Ascending aorta (tissue), 2 donors: ENCODE data around the gene PROK1. TPM values are rescaled to one million over a fixed set of nuclear protein-coding genes. Genes with fewer than 3 reads are reported as not detected.

Experiments used
- DNase-seq, 2 donors: peaks; one replicate each; pipeline ENCODE4 v3.0.0-alpha.2; 2019; ENCODE audit warnings: low spot score in 2 of 2
- H3K27ac ChIP-seq, 2 donors: fragments of 200-600 bp; sonication (generic); one replicate each; pipeline ENCODE4 v1.5.1; 2016 to 2017; ENCODE audit warnings: mild to moderate bottlenecking in 1 of 2
- H3K27me3 ChIP-seq: fragments of 200-600 bp; sonication (generic); one replicate; pipeline ENCODE4 v1.5.1; 2017
- H3K36me3 ChIP-seq, 2 donors: fragments of 200-600 bp; sonication (generic); one replicate each; pipeline ENCODE4 v1.5.1; 2016
- H3K4me1 ChIP-seq, 2 donors: fragments of 200-600 bp; sonication (generic); one replicate each; pipeline ENCODE4 v1.5.1; 2016 to 2017; ENCODE audit warnings: mild to moderate bottlenecking in 1 of 2
- H3K4me3 ChIP-seq, 2 donors: fragments of 200-600 bp; sonication (generic); one replicate each; pipeline ENCODE4 v1.5.1; 2016 to 2017; ENCODE audit warnings: mild to moderate bottlenecking in 1 of 2
- H3K9me3 ChIP-seq, 2 donors: fragments of 200-600 bp; sonication (generic); one replicate each; pipeline ENCODE4 v1.5.1; 2016
- CTCF ChIP-seq, 3 experiments: fragments of 200-600 bp in 2 of 3; fragments of 450-650 bp in 1 of 3; sonication (generic) in 2 of 3; IDR thresholded peaks; one replicate each; pipeline ENCODE4 v1.5.1; 2016 to 2019; ENCODE audit warnings: antibody characterized with exemption in 3 of 3, mild to moderate bottlenecking in 1 of 3, moderate library complexity in 1 of 3
- intact Hi-C: fragments of 100-400 bp; cut with DNase I; formaldehyde crosslinking; loops from one replicate; pipeline ENCODE4 v1.15.1; 2023
- total RNA-seq: library from RNA; depleted of rRNA; stranded (reverse); fragments of >200 nt; gene quantifications from one replicate; pipeline ENCODE4 v1.1.0, GENCODE V29; 2016

The PROK1 gene
- total RNA-seq, 1 donor from 2014 or later: not detected

GRCh38 chr1:110444561-110444960 is 6.4 kb upstream of the PROK1 start:
- TF ChIP-seq CTCF (IDR thresholded peaks at IDR 0.05): no peak
- intact Hi-C loops: no loop called here
- DNase-seq: no peak
- Histone ChIP-seq H3K4me1 (no peaks in the 10 kb centered on the region), H3K27ac (no peak overlapping the region), H3K9me3 (no peaks in the 10 kb centered on the region), H3K27me3 (no peaks in the 10 kb centered on the region), H3K4me3 (no peak overlapping the region), H3K36me3 (no peaks in the 10 kb centered on the region)

GRCh38 chr1:110449661-110450651 is 993 bp upstream of the PROK1 start:
- Histone ChIP-seq H3K4me1 (no peaks in the 10 kb centered on the region), H3K27ac (no peak overlapping the region), H3K4me3 (no peak overlapping the region), H3K27me3 (no peaks in the 10 kb centered on the region), H3K36me3 (no peaks in the 10 kb centered on the region), H3K9me3 (no peaks in the 10 kb centered on the region)
- no peak for TF ChIP-seq CTCF (IDR thresholded peaks at IDR 0.05)
- DNase-seq: no peak
- intact Hi-C loops: no loop called here

- DNase-seq: no peak
- intact Hi-C loops: no loop called here
- no peaks in the 10 kb centered on the region for H3K4me1 ChIP-seq
- no peaks in the 10 kb centered on the region for H3K27me3 ChIP-seq
- H3K9me3 ChIP-seq: no peaks in the 10 kb centered on the region
- H3K27ac ChIP-seq: no peak overlapping the region
- TF ChIP-seq CTCF (IDR thresholded peaks at IDR 0.05): no peak
- H3K36me3 ChIP-seq: no peaks in the 10 kb centered on the region
- no peak overlapping the region for H3K4me3 ChIP-seq
Measured at GRCh38 chr1:110452330-110452729, 1.4 kb downstream of the PROK1 start.

- no peak overlapping the region for H3K4me3 ChIP-seq
- H3K9me3 ChIP-seq: no peaks in the 10 kb centered on the region
- DNase-seq: no peak
- no peaks in the 10 kb centered on the region for H3K4me1 ChIP-seq
- H3K27me3 ChIP-seq: no peaks in the 10 kb centered on the region
- H3K27ac ChIP-seq: no peak overlapping the region
- no peaks in the 10 kb centered on the region for H3K36me3 ChIP-seq
- intact Hi-C loops: no loop called here
- TF ChIP-seq CTCF (IDR thresholded peaks at IDR 0.05): no peak
Measured at GRCh38 chr1:110453829-110454228, 2.9 kb downstream of the PROK1 start.

- no peak for TF ChIP-seq CTCF (IDR thresholded peaks at IDR 0.05)
- Histone ChIP-seq H3K4me1 (no peaks in the 10 kb centered on the region), H3K27ac (no peak overlapping the region), H3K9me3 (no peaks in the 10 kb centered on the region), H3K27me3 (no peaks in the 10 kb centered on the region), H3K4me3 (no peak overlapping the region), H3K36me3 (no peaks in the 10 kb centered on the region)
- DNase-seq: no peak
- intact Hi-C loops: no loop called here
Measured at GRCh38 chr1:110454328-110454727, 3.4 kb downstream of the PROK1 start.
